HEK293 (cell line): ENCODE data around the gene GPHA2.
A peak's percentile ranks its signal among the peaks of the same experiment; 100 is the strongest.

Experiments used
- CTCF ChIA-PET: fragments of 350-600 bp; formaldehyde crosslinking; extraction: SDS; loops from one replicate; lab custom pipeline; 2021; ENCODE audit warnings: antibody characterized with exemption; lab: Yijun Ruan, JAX
- POLR2A ChIA-PET: fragments of 300-600 bp; formaldehyde crosslinking; extraction: SDS; loops from one replicate; lab custom pipeline; 2020; ENCODE audit warnings: antibody characterized with exemption, inconsistent platforms; lab: Yijun Ruan, JAX
- H3K27ac ChIP-seq: fragments of 200-500 bp; sonication (Bioruptor generic); 2 replicates; pipeline ENCODE4 v1.5.1; 2014; ENCODE audit warnings: low read depth, low read length, control low read depth, inconsistent platforms; ENCODE audit errors: extremely low read depth
- H3K36me3 ChIP-seq, 2 experiments: fragments of 200-500 bp in 1 of 2; sonication (Bioruptor generic) in 1 of 2; 1 replicate in 1 of 2; 2 replicates in 1 of 2; pipeline ENCODE4 v1.5.1; 2014 to 2017; ENCODE audit warnings: inconsistent platforms in 2 of 2, low read length in 2 of 2; ENCODE audit not compliant: control insufficient read depth in 2 of 2, insufficient read depth in 1 of 2
- H3K4me1 ChIP-seq: fragments of 200-500 bp; sonication (Bioruptor generic); 2 replicates; pipeline ENCODE4 v1.5.1; 2014; ENCODE audit warnings: mild to moderate bottlenecking, low read length, inconsistent platforms; ENCODE audit not compliant: control insufficient read depth, insufficient read depth
- H3K4me3 ChIP-seq: 2 replicates; pipeline ENCODE4 v1.5.1; 2011; ENCODE audit warnings: low read depth, mild to moderate bottlenecking, control low read depth, low read length, moderate library complexity
- H3K9me3 ChIP-seq: fragments of 200-500 bp; sonication (Bioruptor generic); 2 replicates; pipeline ENCODE4 v1.5.1; 2014; ENCODE audit warnings: low read depth, low read length, inconsistent platforms; ENCODE audit not compliant: control insufficient read depth, insufficient read depth
- BCL11B ChIP-seq: fragments of 450-650 bp; formaldehyde crosslinking; IDR thresholded peaks from 2 replicates; pipeline ENCODE4 v1.5.1; 2016; ENCODE audit warnings: low read depth, missing biosample characterization, missing genetic modification characterization
- GLI2 ChIP-seq: fragments of 450-650 bp; formaldehyde crosslinking; IDR thresholded peaks from 2 replicates; pipeline ENCODE4; 2017; ENCODE audit warnings: missing biosample characterization, missing genetic modification characterization, low read depth, borderline replicate concordance
- HOXD13 ChIP-seq: sonication (generic); formaldehyde crosslinking; IDR thresholded peaks from 2 replicates; pipeline ENCODE4 v1.8.0; 2022; ENCODE audit warnings: missing genetic modification reagents, borderline replicate concordance
- KLF10 ChIP-seq: fragments of 450-650 bp; IDR thresholded peaks from 2 replicates; pipeline ENCODE4 v1.5.1; 2018; ENCODE audit warnings: missing biosample characterization, mild to moderate bottlenecking, missing genetic modification characterization
- SCRT2 ChIP-seq: fragments of 450-650 bp; formaldehyde crosslinking; IDR thresholded peaks from 2 replicates; pipeline ENCODE4 v1.5.1; 2016; ENCODE audit warnings: missing biosample characterization, missing genetic modification characterization
- ZIC2 ChIP-seq: fragments of 450-650 bp; formaldehyde crosslinking; IDR thresholded peaks from 2 replicates; pipeline ENCODE4 v1.5.1; 2016; ENCODE audit warnings: missing biosample characterization, missing genetic modification characterization
- ZNF148 ChIP-seq: fragments of 450-650 bp; formaldehyde crosslinking; IDR thresholded peaks from 2 replicates; pipeline ENCODE4 v1.5.0; 2017; ENCODE audit warnings: missing biosample characterization, missing genetic modification characterization, borderline replicate concordance
- ZNF223 ChIP-seq: fragments of 450-650 bp; formaldehyde crosslinking; IDR thresholded peaks from 2 replicates; pipeline ENCODE4 v1.5.1; 2016; ENCODE audit warnings: missing biosample characterization, missing genetic modification characterization
- ZNF26 ChIP-seq: fragments of 450-650 bp; formaldehyde crosslinking; IDR thresholded peaks from 2 replicates; pipeline ENCODE4 v1.5.1; 2016; ENCODE audit warnings: missing biosample characterization, missing genetic modification characterization
- ZNF266 ChIP-seq: fragments of 450-650 bp; formaldehyde crosslinking; IDR thresholded peaks from 2 replicates; pipeline ENCODE4 v1.5.1; 2016; ENCODE audit warnings: missing biosample characterization, missing genetic modification characterization, low read depth
- ZNF394 ChIP-seq: fragments of 450-650 bp; formaldehyde crosslinking; IDR thresholded peaks from 2 replicates; pipeline ENCODE4 v1.5.1; 2016; ENCODE audit warnings: missing biosample characterization, missing genetic modification characterization, mild to moderate bottlenecking, moderate library complexity, borderline replicate concordance
- ZNF404 ChIP-seq: fragments of 450-650 bp; formaldehyde crosslinking; IDR thresholded peaks from 2 replicates; pipeline ENCODE4 v1.5.1; 2017; ENCODE audit warnings: missing biosample characterization, missing genetic modification characterization
- ZNF529 ChIP-seq: fragments of 450-650 bp; formaldehyde crosslinking; IDR thresholded peaks from 2 replicates; pipeline ENCODE4 v1.5.1; 2017; ENCODE audit warnings: missing genetic modification characterization, missing biosample characterization; ENCODE audit not compliant: insufficient replicate concordance
- ZNF600 ChIP-seq: fragments of 450-650 bp; formaldehyde crosslinking; IDR thresholded peaks from 2 replicates; pipeline ENCODE4 v1.5.1; 2016; ENCODE audit warnings: missing biosample characterization, missing genetic modification characterization
- ZNF624 ChIP-seq: fragments of 450-650 bp; formaldehyde crosslinking; IDR thresholded peaks from 2 replicates; pipeline ENCODE4 v1.5.1; 2017; ENCODE audit warnings: missing biosample characterization, missing genetic modification characterization
- ZNF654 ChIP-seq: fragments of 450-650 bp; formaldehyde crosslinking; IDR thresholded peaks from 2 replicates; pipeline ENCODE4 v1.5.1; 2016; ENCODE audit warnings: low read depth, missing biosample characterization, missing genetic modification characterization
- ZNF704 ChIP-seq: fragments of 450-650 bp; formaldehyde crosslinking; IDR thresholded peaks from 2 replicates; pipeline ENCODE4 v1.5.1; 2016; ENCODE audit warnings: missing biosample characterization, missing genetic modification characterization
- ZNF768 ChIP-seq: fragments of 450-650 bp; formaldehyde crosslinking; IDR thresholded peaks from 2 replicates; pipeline ENCODE4 v1.5.1; 2018; ENCODE audit warnings: missing biosample characterization, mild to moderate bottlenecking, missing genetic modification characterization

The GPHA2 gene

GRCh38 chr11:64898541-64898940, 37.2 kb downstream of the GPHA2 start:
- CTCF ChIA-PET, result interaction anchor here (0.6 to 9.4 kb wide), 2 partner anchors 51 to 115 kb away, joined by 3 to 111 read pairs; no protein-coding TSS in a partner anchor
- TF ChIP-seq ZNF600 (tag by site-specific recombination), result peak; percentile 42; the same call in 1 of the 2 replicates
- TF ChIP-seq ZNF624 (tag by site-specific recombination), result no peak
- TF ChIP-seq SCRT2 (tag by site-specific recombination), result peak; percentile 56
- TF ChIP-seq ZNF223 (tag by site-specific recombination), result no peak
- TF ChIP-seq HOXD13 (CRISPR knock-in tag), result no peak

GRCh38 chr11:64898076-64898445, 37.6 kb downstream of the GPHA2 start:
- Histone ChIP-seq H3K4me1 (no peaks in the 10 kb centered on the region), H3K36me3 (peaks cover 0 to 74% of the 10 kb centered on the region in 2 experiments; a peak in 2 of 3 replicates), H3K4me3 (no peak overlapping the region), H3K27ac (no peak overlapping the region), H3K9me3 (no peaks in the 10 kb centered on the region)
- ChIA-PET CTCF (interaction anchor here (1.5 to 9.4 kb wide), 2 partner anchors 10 to 51 kb away, joined by 3 to 111 read pairs; no protein-coding TSS in a partner anchor), POLR2A (no interaction called here)
- no peak for TF ChIP-seq ZNF654
- TF ChIP-seq ZNF148, result no peak
- TF ChIP-seq GLI2, result no peak
- TF ChIP-seq ZNF26 (tag by site-specific recombination), result no peak
- TF ChIP-seq ZNF394, result no peak
- no peak for TF ChIP-seq ZNF704 (tag by site-specific recombination)
- TF ChIP-seq ZNF404 (tag by site-specific recombination), result no peak
- TF ChIP-seq BCL11B (tag by site-specific recombination), result no peak
- TF ChIP-seq, all 188 proteins: peak for 0

More at GRCh38 chr11:64898541-64898940, 37.2 kb downstream of the GPHA2 start:
- no peaks in the 10 kb centered on the region for H3K9me3 ChIP-seq
- H3K27ac ChIP-seq, result no peak overlapping the region
- no peak overlapping the region for H3K4me3 ChIP-seq
- no peaks in the 10 kb centered on the region for H3K4me1 ChIP-seq
- H3K36me3 ChIP-seq, result peaks cover 0 to 79% of the 10 kb centered on the region in 2 experiments; a peak in 2 of 3 replicates
- POLR2A ChIA-PET, result no interaction called here

GRCh38 chr11:64897381-64898075, 38.2 kb downstream of the GPHA2 start:
- Histone ChIP-seq H3K9me3 (no peaks in the 10 kb centered on the region), H3K4me1 (no peaks in the 10 kb centered on the region), H3K36me3 (peaks cover 0 to 69% of the 10 kb centered on the region in 2 experiments; a peak in 2 of 3 replicates), H3K27ac (no peak overlapping the region), H3K4me3 (no peak overlapping the region)
- CTCF ChIA-PET, result interaction anchor here (1.5 to 9.4 kb wide), 2 partner anchors 9 to 50 kb away, joined by 3 to 111 read pairs; no protein-coding TSS in a partner anchor
- POLR2A ChIA-PET, result no interaction called here
- TF ChIP-seq ZNF26 (tag by site-specific recombination) (no peak), ZIC2 (no peak), ZNF768 (tag by site-specific recombination) (no peak), ZNF529 (tag by site-specific recombination) (no peak), KLF10 (tag by site-specific recombination) (no peak), ZNF266 (tag by site-specific recombination) (no peak)
- TF ChIP-seq, all 188 proteins: peak for 0
